Astrocyte (in vitro differentiated cells and primary cell): ENCODE measurements around the gene SORT1. TPM values are rescaled to one million over a fixed set of nuclear protein-coding genes. Genes with fewer than 3 reads are reported as not detected.

Experiments
- DNase-seq: peaks from one replicate; pipeline ENCODE4 v3.0.0-alpha.2; 2010; ENCODE audit warnings: low read depth
- FAIRE-seq: peaks from 2 replicates; lab custom pipeline; 2011; peaks lifted over from hg19 to GRCh38; lab: Jason Lieb, UNC
- H2AFZ ChIP-seq: 2 replicates; pipeline ENCODE4 v1.6.0; 2012; ENCODE audit warnings: low read depth, low read length, inconsistent platforms
- H3K27ac ChIP-seq: 2 replicates; pipeline ENCODE4 v1.5.1; 2011; ENCODE audit warnings: low read depth, low read length, inconsistent platforms
- H3K27me3 ChIP-seq: 2 replicates; pipeline ENCODE4 v1.6.0; 2011; ENCODE audit warnings: low read length, inconsistent platforms; ENCODE audit not compliant: insufficient read depth
- H3K36me3 ChIP-seq: 2 replicates; pipeline ENCODE4 v1.5.1; 2011; ENCODE audit warnings: low read length, inconsistent platforms; ENCODE audit not compliant: insufficient read depth
- H3K4me1 ChIP-seq: 2 replicates; pipeline ENCODE4 v1.5.1; 2011; ENCODE audit warnings: low read length, inconsistent platforms; ENCODE audit not compliant: insufficient read depth
- H3K4me2 ChIP-seq: 2 replicates; pipeline ENCODE4 v1.6.0; 2012; ENCODE audit warnings: low read length, inconsistent platforms
- H3K4me3 ChIP-seq: 2 replicates; pipeline ENCODE4 v1.5.1; 2011; ENCODE audit warnings: low read depth, mild to moderate bottlenecking, low read length, inconsistent platforms; ENCODE audit not compliant: insufficient read depth
- H3K79me2 ChIP-seq: 2 replicates; pipeline ENCODE4 v1.6.0; 2012; ENCODE audit warnings: mild to moderate bottlenecking, low read length, inconsistent platforms; ENCODE audit not compliant: insufficient read depth
- H3K9ac ChIP-seq: 2 replicates; pipeline ENCODE4 v1.6.0; 2012; ENCODE audit warnings: mild to moderate bottlenecking, low read length, inconsistent platforms
- H3K9me3 ChIP-seq: 2 replicates; pipeline ENCODE4 v1.5.1; 2012; ENCODE audit warnings: low read depth, mild to moderate bottlenecking, low read length, inconsistent platforms; ENCODE audit not compliant: insufficient read depth
- H4K20me1 ChIP-seq: 2 replicates; pipeline ENCODE4 v1.6.0; 2012; ENCODE audit warnings: low read length, inconsistent platforms; ENCODE audit not compliant: insufficient read depth
- H3K27ac Mint-ChIP-seq: one replicate; pipeline ENCODE4 v1.8.0; 2021; ENCODE audit warnings: mild to moderate bottlenecking, mixed read lengths; ENCODE audit not compliant: unreplicated experiment
- H3K27me3 Mint-ChIP-seq: one replicate; pipeline ENCODE4 v1.8.0; 2021; ENCODE audit warnings: low read depth, mixed read lengths; ENCODE audit not compliant: unreplicated experiment
- H3K36me3 Mint-ChIP-seq: one replicate; pipeline ENCODE4 v1.8.0; 2021; ENCODE audit warnings: low read depth, mixed read lengths; ENCODE audit not compliant: unreplicated experiment
- H3K4me1 Mint-ChIP-seq: one replicate; pipeline ENCODE4 v1.8.0; 2021; ENCODE audit warnings: low read depth, mixed read lengths; ENCODE audit not compliant: unreplicated experiment
- H3K4me3 Mint-ChIP-seq: one replicate; pipeline ENCODE4 v1.8.0; 2021; ENCODE audit warnings: mild to moderate bottlenecking, moderate library complexity, mixed read lengths; ENCODE audit not compliant: unreplicated experiment
- H3K9me3 Mint-ChIP-seq: one replicate; pipeline ENCODE4 v1.8.0; 2021; ENCODE audit warnings: mild to moderate bottlenecking, mixed read lengths; ENCODE audit not compliant: unreplicated experiment
- CTCF ChIP-seq: IDR thresholded peaks from 2 replicates; pipeline ENCODE4 v1.5.1; 2011; ENCODE audit warnings: low read depth, mild to moderate bottlenecking, inconsistent platforms, low read length, moderate library complexity; ENCODE audit not compliant: insufficient read depth
- EZH2 ChIP-seq: IDR thresholded peaks from 2 replicates; pipeline ENCODE4 v1.6.1; 2012; ENCODE audit warnings: mild to moderate bottlenecking, low read length, inconsistent platforms; ENCODE audit not compliant: insufficient read depth
- total RNA-seq: library from RNA; stranded (reverse); gene quantifications from 2 replicates; pipeline ENCODE4 v1.2.1, GENCODE V29; 2021

The SORT1 gene
- total RNA-seq, 1 donor from 2014 or later, result 135 TPM

DNA sequence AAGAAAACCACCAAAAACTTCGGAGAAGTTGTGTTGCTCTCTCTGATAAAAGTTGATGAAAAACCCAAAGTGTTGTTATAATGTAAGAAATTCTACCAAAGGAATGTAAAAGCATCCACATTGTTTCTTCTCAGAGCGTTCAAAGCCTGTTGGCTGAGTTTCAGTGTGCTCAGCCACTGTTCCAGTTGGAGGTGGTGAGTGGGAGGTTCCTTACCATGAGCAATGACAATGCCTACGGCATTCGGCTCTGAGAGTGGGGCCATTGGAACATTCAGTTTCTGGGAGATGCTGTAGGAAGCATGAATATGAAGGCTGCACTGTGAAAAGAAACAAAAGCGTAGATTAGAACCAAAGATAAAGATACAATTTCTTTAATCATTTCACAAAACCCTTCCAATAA lies 70.4 kb downstream of the SORT1 start:
- no peak for TF ChIP-seq EZH2
- no peak for TF ChIP-seq CTCF
- H3K36me3 ChIP-seq, result peaks cover 10% of the 10 kb centered on the region
- FAIRE-seq, result no peak

GRCh38 chr1:109322974-109323373 lies 74.7 kb downstream of the SORT1 start:
- no peak overlapping the region for H3K27ac Mint-ChIP-seq
- Histone ChIP-seq H3K4me3 (no peak overlapping the region), H3K27me3 (no peaks in the 10 kb centered on the region), H3K79me2 (no peaks in the 10 kb centered on the region), H3K27ac (no peak overlapping the region), H4K20me1 (no peaks in the 10 kb centered on the region), H3K9me3 (no peaks in the 10 kb centered on the region), H3K4me1 (no peaks in the 10 kb centered on the region), H3K36me3 (peaks cover 14% of the 10 kb centered on the region), H2AFZ (no peak overlapping the region), H3K9ac (no peak overlapping the region), H3K4me2 (no peak overlapping the region)
- peaks cover 39% of the 10 kb centered on the region for H3K36me3 Mint-ChIP-seq
- DNase-seq (no peak), FAIRE-seq (no peak)
- no peaks in the 10 kb centered on the region for H3K4me1 Mint-ChIP-seq
- no peaks in the 10 kb centered on the region for H3K27me3 Mint-ChIP-seq
- H3K9me3 Mint-ChIP-seq, result no peaks in the 10 kb centered on the region
- TF ChIP-seq CTCF (no peak), EZH2 (no peak)
- H3K4me3 Mint-ChIP-seq, result no peak overlapping the region

More for the DNA sequence above, 70.4 kb downstream of the SORT1 start:
- peaks cover 4% of the 10 kb centered on the region for H3K9me3 Mint-ChIP-seq
- H3K36me3 Mint-ChIP-seq, result peaks cover 43% of the 10 kb centered on the region
- no peak overlapping the region for H3K9ac ChIP-seq
- no peaks in the 10 kb centered on the region for H3K27me3 Mint-ChIP-seq
- no peak overlapping the region for H3K4me2 ChIP-seq
- H3K79me2 ChIP-seq, result no peaks in the 10 kb centered on the region
- H2AFZ ChIP-seq, result no peak overlapping the region
- no peaks in the 10 kb centered on the region for H4K20me1 ChIP-seq
- no peaks in the 10 kb centered on the region for H3K27me3 ChIP-seq
- H3K4me1 ChIP-seq, result no peaks in the 10 kb centered on the region
- no peak overlapping the region for H3K4me3 Mint-ChIP-seq
- H3K4me3 ChIP-seq, result no peak overlapping the region
- DNase-seq, result peak; percentile 14
- peaks cover 3% of the 10 kb centered on the region for H3K9me3 ChIP-seq
- no peak overlapping the region for H3K27ac ChIP-seq
- H3K4me1 Mint-ChIP-seq, result no peaks in the 10 kb centered on the region
- no peak overlapping the region for H3K27ac Mint-ChIP-seq

DNA sequence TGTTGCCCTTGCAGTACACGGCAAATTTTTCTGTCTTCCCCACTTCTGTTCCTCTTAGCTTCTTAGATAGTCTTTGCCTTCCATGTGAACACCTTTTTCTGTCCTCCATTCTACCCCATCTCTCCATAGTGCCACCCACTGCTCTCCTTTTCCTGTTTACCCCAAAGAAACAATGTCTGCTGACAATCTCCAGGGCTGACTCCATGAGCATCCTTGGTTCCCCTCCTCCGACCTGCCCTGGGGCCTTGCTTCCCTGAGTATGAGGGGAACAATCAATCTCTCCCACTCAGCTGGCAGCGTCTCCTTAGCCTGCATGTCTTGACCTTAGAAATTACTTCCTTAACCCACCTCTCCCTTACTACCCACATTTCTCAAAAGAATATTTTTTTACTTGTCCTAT lies 78.6 kb downstream of the SORT1 start:
- no peak for DNase-seq
- H3K27ac ChIP-seq, result no peak overlapping the region
- TF ChIP-seq CTCF, result no peak
- H3K9me3 ChIP-seq, result no peaks in the 10 kb centered on the region
- H3K4me1 ChIP-seq, result no peaks in the 10 kb centered on the region
- no peaks in the 10 kb centered on the region for H3K27me3 ChIP-seq
- H3K9ac ChIP-seq, result no peak overlapping the region
- H4K20me1 ChIP-seq, result no peaks in the 10 kb centered on the region
- H3K4me2 ChIP-seq, result no peak overlapping the region
- peaks cover 19% of the 10 kb centered on the region for H3K36me3 ChIP-seq
- H3K27me3 Mint-ChIP-seq, result no peaks in the 10 kb centered on the region
- peaks cover 2% of the 10 kb centered on the region for H3K9me3 Mint-ChIP-seq
- H3K79me2 ChIP-seq, result no peaks in the 10 kb centered on the region
- H3K4me3 Mint-ChIP-seq, result no peak overlapping the region
- H3K4me1 Mint-ChIP-seq, result no peaks in the 10 kb centered on the region
- H2AFZ ChIP-seq, result no peak overlapping the region
- H3K4me3 ChIP-seq, result no peak overlapping the region
- H3K27ac Mint-ChIP-seq, result no peak overlapping the region
- H3K36me3 Mint-ChIP-seq, result peaks cover 52% of the 10 kb centered on the region
- no peak for FAIRE-seq
